Fibroblast of skin of left quadriceps (primary cell): ENCODE results near the gene CD74.
"Not testable (repeated sequence)": the region's sequence is repeated elsewhere in the genome, so short reads cannot be mapped to it uniquely, and the experiment has no call there.

Source experiments
- DNase-seq, 2 experiments: peaks; one replicate each; pipeline ENCODE4 v3.0.0-alpha.2; 2013; ENCODE audit warnings: low read depth in 2 of 2

Gene CD74

GRCh38 chr5:150441813-150442698, 29.3 kb upstream of the CD74 start:
- no peak for DNase-seq

DNA sequence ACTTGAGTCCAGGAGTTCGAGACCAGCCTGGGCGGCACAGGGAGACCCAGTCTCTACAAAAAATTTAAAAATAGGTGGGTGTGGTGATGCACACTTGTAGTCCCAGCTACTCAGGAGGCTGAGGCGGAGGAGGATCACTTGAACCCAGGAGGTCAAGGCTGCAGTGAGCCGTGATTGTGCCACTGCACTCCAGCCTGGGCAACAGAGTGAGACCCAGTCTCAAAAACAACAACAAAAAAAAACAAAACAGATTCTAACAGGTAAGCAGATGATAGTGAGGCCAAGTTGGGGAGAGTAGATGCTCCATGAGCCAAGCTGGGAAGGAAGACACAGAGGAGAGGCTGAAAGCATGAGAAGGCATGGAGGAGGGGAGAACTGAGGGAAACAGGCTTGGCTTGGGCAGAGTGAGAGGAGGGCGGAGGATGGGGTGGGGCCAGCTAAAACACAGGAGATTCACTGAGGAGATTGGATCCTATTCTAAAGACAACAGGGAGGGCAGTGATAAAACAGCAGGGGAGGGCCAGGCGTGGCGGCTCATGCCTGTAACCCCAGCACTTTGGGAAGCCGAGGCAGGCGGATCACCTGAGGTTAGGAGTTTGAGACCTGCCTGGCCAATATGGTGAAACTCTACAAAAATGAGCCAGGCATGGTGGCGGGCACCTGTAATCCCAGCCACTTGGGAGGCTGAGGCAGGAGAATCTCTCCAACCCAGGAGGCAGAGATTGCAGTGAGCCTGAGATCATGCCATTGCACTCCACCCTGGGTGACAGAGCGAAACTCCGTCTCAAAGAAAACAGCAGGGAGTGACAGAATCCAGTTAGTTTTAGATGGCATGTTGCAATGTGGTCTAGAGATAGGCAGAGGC, 28.5 kb upstream of the CD74 start:
- DNase-seq, result no peak

- no peak for DNase-seq
These were observed 26.3 kb upstream of the CD74 start for GRCh38 chr5:150438873-150439546.

DNA sequence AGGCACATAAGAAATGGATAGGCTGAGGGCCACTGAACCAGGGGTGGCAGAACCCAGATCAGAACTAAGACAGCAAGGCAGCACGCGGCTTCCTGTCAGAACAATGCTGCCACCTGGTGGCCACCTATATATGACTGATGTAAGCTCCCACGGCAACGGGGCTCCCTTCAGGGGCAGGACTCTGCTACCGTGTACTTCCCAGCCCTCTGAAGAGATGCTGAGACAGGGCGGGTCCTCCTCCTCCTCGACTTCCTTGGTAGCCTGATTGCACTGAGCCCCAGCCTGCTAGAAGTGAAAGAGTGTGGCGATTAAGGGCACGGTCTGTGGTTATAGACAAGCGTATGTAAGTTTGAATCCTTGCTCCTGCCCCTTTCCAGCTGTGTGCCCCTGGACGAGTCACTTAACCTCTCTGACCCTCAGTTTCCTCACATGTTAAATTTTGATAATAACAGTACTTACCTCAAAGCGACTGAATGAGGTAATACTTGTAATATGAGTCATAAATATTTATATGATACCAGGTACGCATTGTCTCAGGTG, 23.5 kb upstream of the CD74 start:
- DNase-seq, result peak; percentile 56

- peak; percentile 66 to 71 for DNase-seq
These were observed 21.8 kb upstream of the CD74 start for GRCh38 chr5:150434464-150434863.

DNA sequence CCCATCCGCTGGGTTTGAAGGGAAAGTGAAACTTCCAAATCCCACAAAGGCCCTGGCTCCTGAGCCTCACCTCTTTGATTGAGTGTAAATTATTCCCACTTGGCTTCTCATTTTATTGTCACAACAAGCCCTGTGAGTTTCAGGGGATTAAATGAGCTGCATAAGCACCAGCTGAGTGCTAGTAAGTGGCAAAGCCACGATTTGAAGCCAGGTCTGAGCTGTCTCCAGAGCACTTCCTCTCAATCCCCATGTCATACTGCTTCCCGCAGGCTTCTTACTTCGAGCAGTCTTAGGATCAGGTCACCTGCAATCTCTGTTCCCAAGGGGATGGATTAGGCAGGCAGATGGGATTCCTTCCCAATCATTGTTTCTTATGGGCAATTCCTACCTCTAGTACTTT, 18.9 kb upstream of the CD74 start:
- DNase-seq, result no peak

DNA sequence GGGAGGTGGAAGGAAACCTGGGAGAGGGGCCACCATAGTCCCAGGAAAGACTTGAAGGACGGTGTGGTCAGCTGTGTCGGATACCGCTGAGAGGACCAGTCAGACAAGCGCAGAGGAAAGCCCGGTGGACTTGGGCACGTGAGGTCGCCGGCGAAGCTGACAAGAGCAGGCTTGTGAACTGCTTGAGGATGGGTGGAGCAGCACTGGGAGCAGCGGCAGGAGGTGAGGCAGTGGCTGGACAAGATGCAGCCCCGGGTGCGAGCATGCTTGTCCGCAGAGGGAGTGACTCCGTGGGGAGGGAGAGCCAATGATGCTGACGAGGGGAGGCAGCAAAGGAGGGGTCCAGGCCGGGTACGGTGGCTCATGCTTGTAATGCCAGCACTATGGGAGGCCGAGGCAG, 18.3 kb upstream of the CD74 start:
- DNase-seq, result no peak

- DNase-seq, result no peak
These were observed 16.7 kb upstream of the CD74 start for GRCh38 chr5:150429410-150429873.

GRCh38 chr5:150428978-150429377, 16.3 kb upstream of the CD74 start:
- no peak for DNase-seq

DNA sequence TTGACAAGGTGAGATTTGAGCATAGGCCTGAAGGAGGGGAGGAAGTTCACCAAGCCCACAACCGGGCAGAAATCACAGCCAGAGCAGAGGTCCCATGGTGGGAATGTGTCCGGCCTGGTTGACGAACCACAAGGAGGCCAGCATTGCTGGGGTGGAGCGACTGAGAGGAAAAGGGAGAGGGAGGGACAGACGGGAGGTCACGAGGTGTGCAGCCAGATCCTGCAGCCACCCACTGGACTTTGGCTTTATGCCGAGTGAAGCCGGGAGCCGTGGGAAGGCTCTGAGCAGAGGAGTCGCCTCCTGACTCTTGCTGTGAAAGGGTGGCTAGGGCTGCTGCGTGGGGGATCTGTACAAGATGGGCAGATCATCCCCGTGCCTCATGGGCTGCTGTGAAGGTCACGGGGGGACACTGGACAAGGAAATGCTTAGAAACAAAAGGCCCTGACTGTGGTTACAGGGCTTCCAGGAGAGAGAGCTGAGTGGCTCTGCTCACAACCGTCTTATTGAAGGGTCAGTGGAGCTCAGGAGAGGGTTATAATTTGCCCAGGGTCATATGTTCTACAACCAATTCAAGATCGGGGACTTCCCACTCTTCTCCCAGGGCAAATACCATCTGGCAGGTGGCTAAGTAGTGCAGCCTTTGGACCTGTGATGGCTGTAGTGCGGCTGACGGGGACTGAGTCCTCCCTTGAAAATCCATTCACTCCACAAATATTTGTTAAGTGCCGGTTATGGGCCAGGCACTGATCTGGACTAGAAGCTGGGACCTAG, 15.6 kb upstream of the CD74 start:
- DNase-seq, result no peak

GRCh38 chr5:150426165-150426564, 13.5 kb upstream of the CD74 start:
- DNase-seq, result not testable (repeated sequence)

- no peak for DNase-seq
These were observed 10.0 kb upstream of the CD74 start for GRCh38 chr5:150422758-150423157.

- no peak for DNase-seq
These were observed 9.4 kb upstream of the CD74 start for GRCh38 chr5:150422075-150422474.

GRCh38 chr5:150419630-150420270, 7.0 kb upstream of the CD74 start:
- DNase-seq, result no peak

GRCh38 chr5:150413902-150414790, 1.4 kb upstream of the CD74 start:
- DNase-seq, result not testable (repeated sequence)

DNA sequence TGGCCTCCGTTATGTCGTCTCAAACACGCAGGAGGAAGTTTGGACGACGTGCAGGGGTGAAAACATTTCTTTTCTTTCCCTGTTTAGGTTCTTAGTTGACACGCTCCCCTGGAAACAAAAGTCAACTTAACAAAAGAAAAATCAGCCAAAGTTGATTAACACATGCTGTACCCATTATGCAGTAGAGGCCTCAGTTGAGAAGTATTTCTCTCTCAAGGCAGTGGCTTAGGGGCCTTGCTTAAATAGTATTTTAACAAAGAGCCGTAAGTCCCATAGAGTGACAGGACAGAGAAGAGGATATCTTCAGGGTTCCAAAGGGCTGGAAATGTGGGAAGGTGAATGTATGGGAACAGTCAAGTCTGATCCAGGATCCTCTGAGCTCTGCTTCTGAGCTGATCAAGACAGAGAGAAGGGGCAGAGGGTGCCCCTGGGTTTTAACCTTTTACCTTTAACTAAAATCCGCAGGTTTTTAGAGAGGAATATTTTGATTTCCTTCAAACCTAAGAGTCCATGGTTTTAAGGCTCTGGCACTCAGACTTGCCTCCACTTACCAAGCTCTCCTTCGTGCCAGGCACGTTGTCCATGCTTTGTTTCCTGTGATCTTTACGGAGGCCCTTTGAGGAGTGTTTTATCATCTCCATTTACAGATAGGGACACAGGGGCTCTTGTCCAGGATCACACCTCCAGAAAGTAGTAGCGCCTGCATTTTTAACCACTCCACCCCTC, 629 bp upstream of the CD74 start:
- DNase-seq, result no peak

DNA sequence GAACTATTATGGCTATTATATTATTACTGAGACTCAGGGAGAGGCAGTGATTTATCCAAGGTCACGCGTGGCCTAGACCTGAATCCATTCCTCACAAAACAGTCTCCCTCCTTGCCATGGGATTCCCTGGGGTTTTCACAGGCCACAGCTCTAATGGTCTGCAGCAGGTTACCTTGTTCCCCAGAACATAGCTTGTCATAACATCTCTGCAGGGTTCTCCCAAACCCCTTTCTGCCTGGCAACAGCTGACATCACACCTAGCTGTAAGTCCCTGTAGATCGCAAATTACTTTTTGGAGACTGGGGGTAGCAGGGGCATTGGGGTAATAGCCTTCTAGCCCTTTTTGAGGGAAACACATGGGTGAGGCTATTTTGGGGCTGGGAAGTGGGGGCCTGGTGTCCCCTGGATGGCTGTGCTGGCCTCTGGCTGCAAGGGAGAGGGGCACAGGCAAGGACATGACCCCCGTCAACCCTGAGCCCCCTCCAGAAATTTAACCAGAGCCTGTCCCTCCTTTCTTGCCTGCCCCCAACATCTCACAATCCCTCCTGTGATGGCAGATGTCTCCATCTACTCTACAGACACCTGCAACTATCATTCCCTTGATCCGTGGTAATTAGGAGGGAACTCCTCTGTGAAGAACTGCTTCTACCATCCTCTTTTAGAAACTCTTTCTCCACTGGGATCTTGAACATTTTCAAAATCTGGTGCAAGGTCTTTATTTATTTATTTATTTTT, 1.3 kb downstream of the CD74 start:
- no peak for DNase-seq
